Measurements from ENCODE around the gene KRTAP12-3. TPM values are rescaled to one million over a fixed set of nuclear protein-coding genes. Genes with fewer than 3 reads are reported as not detected.
"Not testable (repeated sequence)": the region's sequence is repeated elsewhere in the genome, so short reads cannot be mapped to it uniquely, and the experiment has no call there.

Gene KRTAP12-3
- polyA plus RNA-seq, 3 donors from 2014 or later: 1.3 TPM; not detected in 2

GRCh38 chr21:44616591-44616926 is 41.2 kb upstream of the KRTAP12-3 start:
- peaks cover 13 to 20% (median 19%) of the 10 kb centered on the region in 3 donors for H3K36me3 Mint-ChIP-seq

GRCh38 chr21:44617071-44617501 is 40.6 kb upstream of the KRTAP12-3 start:
- Mint-ChIP-seq H3K27me3 (ENCODE audit: low read depth in 3 of 3) (peaks cover 0 to 6% (median 3%) of the 10 kb centered on the region in 3 donors), H3K36me3 (peaks cover 13 to 19% (median 19%) of the 10 kb centered on the region in 3 donors), H3K4me1 (peaks cover 36 to 43% of the 10 kb centered on the region in 2 donors), H3K4me3 (no peak overlapping the region), H3K27ac (peak overlapping the region in 1 of 6 donors; percentile 44), H3K9me3 (peaks cover 7 to 20% (median 18%) of the 10 kb centered on the region in 6 donors)
- DNase-seq: no peak

More at GRCh38 chr21:44616591-44616926, 41.2 kb upstream of the KRTAP12-3 start:
- Mint-ChIP-seq H3K9me3 (peaks cover 7 to 21% (median 19%) of the 10 kb centered on the region in 6 donors), H3K4me3 (no peak overlapping the region), H3K4me1 (peaks cover 36 to 43% of the 10 kb centered on the region in 2 donors), H3K27ac (no peak overlapping the region), H3K27me3 (ENCODE audit: low read depth in 3 of 3) (peaks cover 0 to 6% (median 6%) of the 10 kb centered on the region in 3 donors)
- no peak for DNase-seq

GRCh38 chr21:44618504-44618903 is 39.2 kb upstream of the KRTAP12-3 start:
- H3K4me1 Mint-ChIP-seq: peaks cover 38 to 40% of the 10 kb centered on the region in 2 donors
- peaks cover 11 to 31% (median 23%) of the 10 kb centered on the region in 6 donors for H3K9me3 Mint-ChIP-seq
- H3K27ac Mint-ChIP-seq: peak overlapping the region; percentile 77 to 95 (median 94)

GRCh38 chr21:44618909-44619308 is 38.8 kb upstream of the KRTAP12-3 start:
- Mint-ChIP-seq H3K27me3 (ENCODE audit: low read depth in 3 of 3) (peaks cover 2 to 6% (median 6%) of the 10 kb centered on the region in 3 donors), H3K9me3 (peaks cover 15 to 35% (median 27%) of the 10 kb centered on the region in 6 donors), H3K4me3 (peak overlapping the region; percentile 59 to 77 (median 73)), H3K4me1 (peaks cover 38 to 41% of the 10 kb centered on the region in 2 donors), H3K27ac (peak overlapping the region; percentile 77 to 95 (median 94)), H3K36me3 (peaks cover 21 to 33% (median 24%) of the 10 kb centered on the region in 3 donors)
- DNase-seq: peak; percentile 53 to 71 (median 58)

More at GRCh38 chr21:44618504-44618903, 39.2 kb upstream of the KRTAP12-3 start:
- peaks cover 17 to 29% (median 21%) of the 10 kb centered on the region in 3 donors for H3K36me3 Mint-ChIP-seq
- DNase-seq: peak; percentile 12 to 41 (median 25)
- peaks cover 2 to 6% (median 5%) of the 10 kb centered on the region in 3 donors for H3K27me3 Mint-ChIP-seq (ENCODE audit: low read depth in 3 of 3)
- peak overlapping the region; percentile 59 to 77 (median 73) for H3K4me3 Mint-ChIP-seq

- Mint-ChIP-seq H3K36me3 (peaks cover 24 to 40% (median 31%) of the 10 kb centered on the region in 3 donors), H3K4me1 (peaks cover 42 to 50% of the 10 kb centered on the region in 2 donors)
Measured at GRCh38 chr21:44619886-44620285, 37.8 kb upstream of the KRTAP12-3 start.

GRCh38 chr21:44623575-44623974 is 34.2 kb upstream of the KRTAP12-3 start:
- peaks cover 21 to 43% (median 37%) of the 10 kb centered on the region in 6 donors for H3K9me3 Mint-ChIP-seq
- no peak overlapping the region for H3K4me3 Mint-ChIP-seq
- no peak for DNase-seq
- peaks cover 2 to 8% (median 5%) of the 10 kb centered on the region in 3 donors for H3K27me3 Mint-ChIP-seq (ENCODE audit: low read depth in 3 of 3)
- peaks cover 24 to 40% (median 31%) of the 10 kb centered on the region in 3 donors for H3K36me3 Mint-ChIP-seq
- H3K27ac Mint-ChIP-seq: no peak overlapping the region
- peaks cover 57 to 64% of the 10 kb centered on the region in 2 donors for H3K4me1 Mint-ChIP-seq

More at GRCh38 chr21:44619886-44620285, 37.8 kb upstream of the KRTAP12-3 start:
- no peak for DNase-seq
- Mint-ChIP-seq H3K4me3 (peak overlapping the region in 4 of 5 donors; percentile 13 to 70 (median 35)), H3K27me3 (ENCODE audit: low read depth in 3 of 3) (peaks cover 2 to 8% (median 6%) of the 10 kb centered on the region in 3 donors), H3K27ac (peak overlapping the region; percentile 77 to 95 (median 94)), H3K9me3 (peaks cover 21 to 43% (median 36%) of the 10 kb centered on the region in 6 donors)

- Mint-ChIP-seq H3K27ac (peak overlapping the region; percentile 56 to 92 (median 82)), H3K27me3 (ENCODE audit: low read depth in 3 of 3) (peaks cover 2 to 9% (median 7%) of the 10 kb centered on the region in 3 donors), H3K9me3 (peaks cover 15 to 37% (median 31%) of the 10 kb centered on the region in 6 donors), H3K4me1 (peaks cover 53 to 67% of the 10 kb centered on the region in 2 donors), H3K4me3 (peak overlapping the region; percentile 51 to 78 (median 68)), H3K36me3 (peaks cover 15 to 29% (median 20%) of the 10 kb centered on the region in 3 donors)
- no peak for DNase-seq
Measured at GRCh38 chr21:44625756-44626155, 32.0 kb upstream of the KRTAP12-3 start.

GRCh38 chr21:44626262-44626661 is 31.5 kb upstream of the KRTAP12-3 start:
- H3K9me3 Mint-ChIP-seq: peaks cover 18 to 41% (median 36%) of the 10 kb centered on the region in 6 donors
- H3K27me3 Mint-ChIP-seq (ENCODE audit: low read depth in 3 of 3): peaks cover 2 to 9% (median 6%) of the 10 kb centered on the region in 3 donors
- H3K4me1 Mint-ChIP-seq: peaks cover 57 to 69% of the 10 kb centered on the region in 2 donors
- peaks cover 19 to 32% (median 25%) of the 10 kb centered on the region in 3 donors for H3K36me3 Mint-ChIP-seq
- H3K27ac Mint-ChIP-seq: peak overlapping the region; percentile 56 to 92 (median 82)
- DNase-seq: peak; percentile 71 to 84 (median 71)
- peak overlapping the region; percentile 51 to 78 (median 68) for H3K4me3 Mint-ChIP-seq

GRCh38 chr21:44626673-44627143 is 31.0 kb upstream of the KRTAP12-3 start, which contains the start of gene KRTAP10-9:
KRTAP10-9 (plus strand) TSS chr21:44627093; CDS start chr21:44627172, 79 bp downstream.
- Mint-ChIP-seq H3K27me3 (ENCODE audit: low read depth in 3 of 3) (peaks cover 2 to 10% (median 6%) of the 10 kb centered on the region in 3 donors), H3K36me3 (peaks cover 23 to 36% (median 28%) of the 10 kb centered on the region in 3 donors), H3K4me3 (peak within 1 kb of the TSS; percentile 51 to 78 (median 68)), H3K4me1 (peaks cover 57 to 70% of the 10 kb centered on the region in 2 donors), H3K9me3 (peaks cover 19 to 45% (median 39%) of the 10 kb centered on the region in 6 donors), H3K27ac (peak within 1 kb of the TSS; percentile 56 to 92 (median 82))
- no peak for DNase-seq

- Mint-ChIP-seq H3K4me3 (peak overlapping the region; percentile 38 to 70 (median 64)), H3K9me3 (peaks cover 25 to 51% (median 45%) of the 10 kb centered on the region in 6 donors), H3K36me3 (peaks cover 29 to 40% (median 34%) of the 10 kb centered on the region in 3 donors), H3K27me3 (ENCODE audit: low read depth in 3 of 3) (peaks cover 2 to 10% (median 6%) of the 10 kb centered on the region in 3 donors), H3K4me1 (peaks cover 57 to 68% of the 10 kb centered on the region in 2 donors), H3K27ac (peak overlapping the region; percentile 39 to 92 (median 58))
- DNase-seq: not testable (repeated sequence)
Measured at GRCh38 chr21:44627181-44627822, 30.4 kb upstream of the KRTAP12-3 start.

- peak overlapping the region in 4 of 5 donors; percentile 38 to 70 (median 60) for H3K4me3 Mint-ChIP-seq
- peaks cover 26 to 50% (median 46%) of the 10 kb centered on the region in 6 donors for H3K9me3 Mint-ChIP-seq
- H3K27ac Mint-ChIP-seq: peak overlapping the region in 5 of 6 donors; percentile 24 to 85 (median 53)
- DNase-seq: not testable (repeated sequence)
- peaks cover 30 to 36% (median 36%) of the 10 kb centered on the region in 3 donors for H3K36me3 Mint-ChIP-seq
- peaks cover 2 to 11% (median 6%) of the 10 kb centered on the region in 3 donors for H3K27me3 Mint-ChIP-seq (ENCODE audit: low read depth in 3 of 3)
- H3K4me1 Mint-ChIP-seq: peaks cover 57 to 68% of the 10 kb centered on the region in 2 donors
Measured at GRCh38 chr21:44627831-44628233, 29.9 kb upstream of the KRTAP12-3 start.

- H3K4me3 Mint-ChIP-seq: peak overlapping the region in 1 of 5 donors; percentile 44
- peaks cover 57 to 65% of the 10 kb centered on the region in 2 donors for H3K4me1 Mint-ChIP-seq
- H3K36me3 Mint-ChIP-seq: peaks cover 26 to 34% (median 31%) of the 10 kb centered on the region in 3 donors
- peaks cover 28 to 48% (median 41%) of the 10 kb centered on the region in 6 donors for H3K9me3 Mint-ChIP-seq
- no peak for DNase-seq
- H3K27ac Mint-ChIP-seq: peak overlapping the region; percentile 27 to 88 (median 82)
- peaks cover 0 to 11% (median 4%) of the 10 kb centered on the region in 3 donors for H3K27me3 Mint-ChIP-seq (ENCODE audit: low read depth in 3 of 3)
Measured at GRCh38 chr21:44628707-44629391, 28.9 kb upstream of the KRTAP12-3 start.

GRCh38 chr21:44630440-44630839 is 27.3 kb upstream of the KRTAP12-3 start:
- Mint-ChIP-seq H3K27ac (peak overlapping the region; percentile 79 to 88 (median 85)), H3K9me3 (peaks cover 22 to 39% (median 33%) of the 10 kb centered on the region in 6 donors), H3K36me3 (peaks cover 21 to 30% (median 24%) of the 10 kb centered on the region in 3 donors), H3K27me3 (ENCODE audit: low read depth in 3 of 3) (peaks cover 2 to 11% (median 3%) of the 10 kb centered on the region in 3 donors), H3K4me3 (peak overlapping the region; percentile 55 to 69 (median 68)), H3K4me1 (peaks cover 48 to 50% of the 10 kb centered on the region in 2 donors)
- no peak for DNase-seq

All from immature natural killer cell (primary cell).